GM18499 (cell line): ENCODE results near the gene IL10RA.
"Not testable (repeated sequence)": the region's sequence is repeated elsewhere in the genome, so short reads cannot be mapped to it uniquely, and the experiment has no call there.

Source experiments
- ATAC-seq: cut with Tn5 transposase; IDR thresholded peaks from one replicate; pipeline ENCODE4 v1.9.1; 2021; ENCODE audit warnings: moderate number of reproducible peaks; ENCODE audit not compliant: insufficient read depth, unreplicated experiment

IL10RA gene

DNA sequence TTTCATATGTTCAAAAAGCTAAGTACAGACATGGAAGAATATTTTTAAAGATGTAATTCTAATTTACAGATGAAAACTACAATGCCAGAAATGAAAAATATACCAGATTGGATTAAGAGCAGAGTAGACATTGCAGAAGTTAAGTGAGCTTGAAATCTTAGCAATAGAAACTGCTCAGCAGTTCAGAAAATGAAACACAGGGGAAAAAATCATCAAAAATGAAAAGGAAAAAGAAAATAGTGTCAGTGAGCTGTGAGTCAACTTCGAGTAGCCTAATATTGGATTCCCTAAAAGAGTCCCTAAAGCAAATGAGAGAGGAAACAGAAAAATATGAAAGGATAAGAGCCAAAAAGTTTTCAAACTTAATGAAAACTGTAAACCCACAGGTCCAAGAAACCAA is 25.8 kb upstream of the IL10RA start:
- no peak for ATAC-seq

DNA sequence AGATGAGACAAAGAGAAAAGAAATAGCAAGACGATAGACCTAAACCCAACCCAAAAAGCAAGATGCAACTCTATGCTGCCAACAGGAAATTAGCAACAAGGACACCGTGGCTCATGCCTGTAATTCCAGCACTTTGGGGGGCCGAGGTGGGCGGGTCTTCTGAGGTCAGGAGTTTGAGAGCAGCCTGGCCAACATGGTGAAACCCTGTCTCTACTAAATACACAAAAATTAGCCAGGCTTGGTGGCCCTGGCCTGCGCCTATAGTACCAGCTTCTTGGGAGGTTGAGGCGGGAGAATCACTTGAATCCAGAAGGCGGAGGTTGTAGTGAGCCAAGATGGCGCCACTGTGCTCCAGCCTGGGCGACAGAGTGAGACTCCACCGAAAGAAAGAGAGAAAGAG is 24.3 kb upstream of the IL10RA start:
- no peak for ATAC-seq

DNA sequence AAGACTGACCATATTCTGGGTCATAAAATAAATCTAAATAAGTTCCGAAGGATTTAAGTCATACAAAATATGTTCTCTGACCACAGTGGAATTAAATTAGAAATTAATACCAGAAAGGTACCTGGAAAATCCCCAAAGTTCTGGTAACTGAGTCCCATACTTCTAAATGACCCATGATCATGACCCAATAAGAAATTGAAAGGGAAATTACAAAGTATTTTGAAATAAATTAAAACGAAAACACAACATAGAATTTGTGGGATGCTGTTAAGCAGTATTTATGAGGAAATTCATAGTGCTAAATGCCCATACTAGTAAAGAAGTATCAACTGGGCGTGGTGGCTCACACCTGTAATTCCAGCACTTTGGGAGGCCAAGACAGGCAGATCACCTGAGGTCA is 23.4 kb upstream of the IL10RA start:
- ATAC-seq, result no peak

DNA sequence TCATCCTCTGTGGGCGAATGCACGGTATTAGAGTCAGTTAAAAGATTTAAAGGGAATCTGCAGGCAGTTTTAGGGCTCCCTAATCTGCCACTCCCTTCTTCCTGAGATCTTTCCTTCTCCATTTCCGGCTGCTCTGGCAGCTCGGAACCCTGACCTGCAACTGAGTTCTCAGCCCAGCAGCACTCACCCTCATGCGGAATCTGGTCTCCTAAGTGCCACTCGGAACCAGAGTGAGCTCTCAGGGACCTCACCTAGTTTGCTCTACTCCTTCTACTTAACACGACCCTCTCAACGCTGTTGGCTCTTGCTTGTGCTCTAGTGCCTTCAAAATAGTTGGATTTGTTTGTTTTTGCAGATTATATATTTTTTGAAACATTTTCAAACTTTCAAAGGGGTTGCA is 19.3 kb upstream of the IL10RA start:
- ATAC-seq, result no peak

DNA sequence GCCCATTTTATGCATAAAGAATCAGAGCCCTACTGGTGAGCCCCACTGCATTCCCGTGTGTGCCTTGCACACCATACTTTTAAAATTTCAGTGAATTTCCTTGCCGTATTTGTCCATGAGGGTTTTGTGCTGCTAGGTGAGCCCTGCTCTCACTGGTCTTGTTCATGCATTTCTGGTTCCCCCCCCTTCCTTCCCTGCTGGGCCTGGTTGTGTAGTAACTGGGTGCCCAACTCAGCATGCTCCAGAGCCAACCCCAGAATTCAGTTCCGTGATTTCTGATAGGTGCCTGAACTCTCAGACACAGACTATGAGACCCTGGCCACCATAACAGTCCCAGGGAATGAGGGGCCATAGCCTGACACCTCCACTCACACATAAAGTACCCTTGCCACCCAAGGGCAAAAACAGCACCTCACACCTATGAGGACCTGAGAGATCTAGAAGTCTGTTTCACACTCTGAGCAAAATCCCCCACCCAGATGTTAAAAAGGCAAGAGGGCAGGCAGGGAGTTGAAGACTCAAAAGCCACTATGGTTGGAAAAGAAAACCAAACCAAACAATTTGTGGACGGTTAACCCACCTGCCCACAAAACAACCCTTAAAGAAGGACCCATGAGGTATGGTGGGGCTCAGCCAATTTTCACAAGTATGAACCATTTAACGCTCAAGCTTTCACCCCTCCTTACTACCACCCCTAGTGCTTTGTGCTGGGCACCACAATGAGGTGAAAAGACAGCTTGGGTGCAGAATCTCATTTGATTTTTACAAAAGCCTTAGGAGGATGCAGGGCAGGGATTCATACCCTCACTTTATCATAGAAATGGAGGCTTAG is 16.8 kb upstream of the IL10RA start:
- ATAC-seq, result no peak

DNA sequence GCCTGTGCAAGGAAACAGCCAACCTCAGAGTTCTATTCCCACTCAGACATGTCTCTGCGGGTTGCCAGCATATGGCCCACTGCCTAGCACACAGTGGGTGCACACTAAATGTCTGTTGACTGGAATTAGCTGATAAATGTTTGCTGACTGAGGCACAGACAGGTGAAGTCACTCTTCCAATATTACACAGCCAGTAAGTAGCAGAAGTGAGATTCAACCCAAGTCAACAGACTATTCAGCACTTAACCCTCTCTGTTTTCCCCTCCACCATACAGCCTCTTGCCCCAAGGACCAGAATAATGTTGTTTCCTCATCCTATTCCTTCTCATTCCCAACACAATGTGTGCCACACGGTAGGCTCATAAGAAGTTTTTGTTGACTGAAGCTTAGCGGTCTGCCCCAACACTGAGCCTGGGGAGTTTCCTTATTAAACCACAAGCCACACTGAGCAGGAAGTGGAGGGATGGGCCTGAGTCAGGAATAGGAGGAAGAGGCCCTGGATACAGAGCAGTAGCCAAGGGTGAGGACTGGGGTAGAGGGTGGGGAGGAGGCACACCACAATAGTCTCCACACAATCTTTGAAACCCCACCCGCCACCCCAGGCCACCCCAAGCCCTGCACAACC is 15.7 kb upstream of the IL10RA start:
- ATAC-seq, result no peak

DNA sequence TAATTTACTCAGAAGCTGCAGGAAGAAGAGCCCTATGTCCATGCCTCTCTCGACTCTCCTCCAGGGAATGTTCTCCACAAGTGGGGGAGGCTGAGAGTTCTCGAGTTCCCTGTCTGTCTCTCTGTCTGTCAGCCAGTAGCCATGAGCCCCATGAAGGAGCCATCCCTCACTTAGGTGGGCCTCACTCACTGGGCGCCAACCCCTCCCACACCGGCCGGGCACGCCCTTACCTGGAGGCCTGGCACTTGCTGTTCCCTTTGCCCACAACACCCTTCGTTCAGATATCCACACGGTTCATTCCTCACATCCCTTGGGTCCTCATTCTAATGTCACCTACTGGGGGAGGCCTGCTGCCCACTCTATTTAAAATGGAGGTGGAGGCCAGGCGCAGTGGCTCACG is 14.2 kb upstream of the IL10RA start:
- ATAC-seq, result no peak

DNA sequence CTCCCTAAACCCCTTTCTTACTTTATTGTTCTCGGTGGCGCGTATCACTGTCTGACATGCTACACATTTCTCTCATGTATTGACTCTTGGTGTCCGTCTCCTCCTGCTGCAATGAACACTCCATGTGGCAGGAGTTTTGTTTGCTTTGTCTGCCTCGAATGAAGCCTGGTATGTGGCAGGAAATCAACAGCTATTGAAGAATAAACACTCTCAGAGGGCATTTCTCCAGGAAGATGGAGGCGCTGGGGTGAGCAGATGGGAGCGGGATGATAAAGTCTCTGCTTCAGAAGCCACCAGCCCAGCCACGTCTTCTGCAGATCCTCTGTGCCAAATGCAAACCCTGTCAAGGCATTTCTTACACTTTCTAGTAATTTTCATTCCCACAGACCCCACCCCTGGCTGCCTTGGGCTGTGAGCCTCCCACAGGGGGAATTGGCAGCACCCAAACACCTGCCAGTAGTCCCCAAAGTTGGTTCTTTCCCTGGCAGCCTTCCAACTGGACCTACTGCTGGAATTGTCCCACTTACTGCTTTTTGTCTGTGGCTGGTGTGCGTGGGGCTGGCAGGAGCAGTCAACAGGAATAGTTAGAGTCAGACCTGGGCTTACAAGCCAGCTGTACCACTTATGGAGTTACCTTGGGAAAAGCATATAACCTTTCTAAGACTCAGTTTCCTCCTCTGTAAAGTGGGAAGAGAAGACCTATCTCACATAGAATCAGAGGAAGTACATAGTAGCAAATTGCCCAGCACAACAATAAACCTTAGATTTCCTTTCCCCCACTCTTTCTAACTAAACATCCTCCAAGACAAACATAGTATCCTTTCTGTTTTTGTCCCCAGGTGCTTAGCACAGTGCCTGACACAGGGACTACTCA is 13.3 kb upstream of the IL10RA start:
- ATAC-seq, result no peak

DNA sequence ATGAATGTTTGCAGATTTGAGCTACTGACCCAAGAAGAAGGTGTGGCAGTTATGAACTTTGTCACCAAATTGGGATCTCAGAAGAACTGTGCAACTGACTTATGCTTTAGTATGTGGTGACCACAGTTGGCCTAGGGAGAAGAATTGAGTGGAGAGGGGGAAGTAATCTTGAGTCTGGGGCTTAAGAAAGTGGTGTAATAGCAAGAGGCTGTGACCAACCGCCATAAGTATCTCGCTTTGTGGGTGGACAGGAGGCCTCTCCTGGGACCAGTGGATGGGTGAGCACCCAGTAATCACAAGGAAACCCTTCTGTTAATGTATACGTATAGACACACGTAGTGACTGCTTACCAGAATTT is 12.7 kb upstream of the IL10RA start:
- no peak for ATAC-seq

DNA sequence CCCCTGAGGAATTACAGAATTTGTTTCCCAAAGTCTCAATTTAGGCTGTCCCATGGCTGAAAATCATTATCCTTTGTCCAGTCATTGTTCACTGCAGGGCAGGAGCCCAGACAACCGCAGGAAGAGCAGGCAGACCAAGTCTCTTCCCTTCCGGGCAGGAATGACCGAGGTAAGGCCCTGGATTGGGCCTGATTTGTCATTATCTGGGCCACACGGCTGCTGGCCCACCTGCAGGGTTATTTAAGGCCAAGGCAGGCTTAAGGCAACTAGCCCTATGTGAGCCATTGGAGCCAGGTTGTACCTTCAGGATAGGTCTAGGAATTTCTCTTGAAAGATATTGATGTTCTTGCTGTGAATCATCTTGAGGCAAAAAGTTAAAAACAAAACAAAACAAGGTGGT is 9.7 kb upstream of the IL10RA start:
- ATAC-seq, result no peak

DNA sequence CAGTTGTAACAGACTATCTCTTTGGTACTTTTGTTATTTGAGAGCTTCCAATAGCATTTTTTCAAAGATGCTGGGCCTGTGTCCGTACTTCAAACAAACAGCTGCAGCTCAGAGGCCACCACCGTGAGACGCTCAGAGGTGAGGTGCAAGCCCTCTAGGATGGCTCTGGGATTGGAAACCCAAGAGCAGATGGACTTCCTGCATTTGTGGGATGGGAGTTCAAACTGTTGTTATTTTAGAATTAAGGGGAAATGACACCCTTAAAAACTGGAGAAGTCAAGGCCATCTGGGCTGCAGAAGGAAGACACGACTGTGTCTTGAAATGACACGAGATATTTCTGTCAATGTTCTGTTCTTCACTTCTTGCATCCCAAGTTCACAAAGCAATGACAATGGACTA is 9.2 kb upstream of the IL10RA start:
- no peak for ATAC-seq

DNA sequence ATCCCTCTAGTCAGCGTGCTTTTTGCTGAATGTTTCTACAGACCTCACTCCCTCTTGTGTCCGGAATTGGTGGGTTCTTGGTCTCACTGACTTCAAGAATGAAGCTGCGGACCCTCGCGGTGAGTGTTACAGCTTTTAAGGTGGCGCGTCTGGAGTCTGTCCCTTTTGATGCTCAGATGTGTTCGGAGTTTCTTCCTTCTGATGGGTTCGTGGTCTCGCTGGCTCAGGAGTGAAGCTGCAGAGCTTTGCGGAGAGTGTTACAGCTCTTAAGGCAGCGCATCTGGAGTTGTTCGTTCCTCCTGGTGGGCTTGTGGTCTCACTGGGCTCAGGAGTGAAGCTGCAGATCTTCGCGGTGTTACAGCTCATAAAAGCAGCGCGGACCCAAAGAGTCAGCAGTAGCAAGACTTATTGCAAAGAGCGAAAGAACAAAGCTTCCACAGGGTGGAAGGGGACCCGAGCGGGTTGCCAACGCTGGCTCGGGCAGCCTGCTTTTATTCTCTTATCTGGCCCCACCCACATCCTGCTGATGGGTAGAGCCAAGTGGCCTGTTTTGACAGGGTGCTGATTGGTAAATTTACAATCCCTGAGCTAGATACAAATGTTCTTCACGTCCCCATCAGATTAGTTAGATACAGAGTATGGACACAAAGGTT is 8.5 kb upstream of the IL10RA start:
- not testable (repeated sequence) for ATAC-seq

DNA sequence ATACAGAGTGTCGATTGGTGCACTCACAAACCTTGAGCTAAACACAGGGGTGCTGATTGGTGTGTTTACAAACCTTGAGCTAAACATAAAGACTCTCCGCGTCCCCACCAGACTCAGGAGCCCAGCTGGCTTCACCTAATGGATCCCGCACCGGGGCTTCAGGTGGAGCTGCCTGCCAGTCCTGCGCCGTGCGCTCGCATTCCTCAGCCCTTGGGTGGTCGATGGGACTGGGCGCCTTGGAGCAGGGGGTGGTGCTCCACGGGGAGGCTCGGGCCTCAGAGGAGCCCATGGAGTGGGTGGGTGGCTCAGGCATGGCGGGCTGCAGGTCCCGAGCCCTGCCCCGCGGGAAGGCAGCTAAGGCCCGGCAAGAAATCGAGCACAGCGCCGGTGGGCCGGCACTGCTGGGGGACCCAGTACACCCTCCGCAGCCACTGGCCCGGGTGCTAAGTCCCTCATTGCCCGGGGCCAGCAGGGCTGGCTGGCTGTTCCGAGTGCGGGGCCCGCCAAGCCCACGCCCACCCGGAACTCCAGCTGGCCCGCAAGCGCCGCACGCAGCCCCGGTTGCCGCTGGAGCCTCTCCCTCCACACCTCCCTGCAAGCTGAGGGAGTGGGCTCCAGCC is 7.8 kb upstream of the IL10RA start:
- not testable (repeated sequence) for ATAC-seq

DNA sequence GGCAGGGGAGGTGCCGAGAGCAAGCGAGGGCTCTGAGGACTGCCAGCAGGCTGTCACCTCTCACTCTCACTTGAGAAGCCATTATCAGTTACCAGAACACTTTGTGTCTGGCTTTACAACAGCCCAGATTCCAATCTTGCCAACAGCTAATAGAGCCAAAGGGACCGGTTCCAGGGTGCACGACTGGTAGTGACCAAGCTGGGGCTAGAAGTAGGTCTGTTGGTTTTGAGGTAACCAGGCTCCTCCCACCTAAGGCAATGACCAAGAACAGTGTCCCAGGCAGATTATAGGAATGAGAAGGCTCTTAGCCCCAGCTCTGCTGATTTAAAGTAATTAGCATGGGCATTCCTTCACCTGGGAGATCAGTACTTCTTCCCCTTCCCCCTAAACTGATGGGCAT is 7.2 kb upstream of the IL10RA start:
- no peak for ATAC-seq

DNA sequence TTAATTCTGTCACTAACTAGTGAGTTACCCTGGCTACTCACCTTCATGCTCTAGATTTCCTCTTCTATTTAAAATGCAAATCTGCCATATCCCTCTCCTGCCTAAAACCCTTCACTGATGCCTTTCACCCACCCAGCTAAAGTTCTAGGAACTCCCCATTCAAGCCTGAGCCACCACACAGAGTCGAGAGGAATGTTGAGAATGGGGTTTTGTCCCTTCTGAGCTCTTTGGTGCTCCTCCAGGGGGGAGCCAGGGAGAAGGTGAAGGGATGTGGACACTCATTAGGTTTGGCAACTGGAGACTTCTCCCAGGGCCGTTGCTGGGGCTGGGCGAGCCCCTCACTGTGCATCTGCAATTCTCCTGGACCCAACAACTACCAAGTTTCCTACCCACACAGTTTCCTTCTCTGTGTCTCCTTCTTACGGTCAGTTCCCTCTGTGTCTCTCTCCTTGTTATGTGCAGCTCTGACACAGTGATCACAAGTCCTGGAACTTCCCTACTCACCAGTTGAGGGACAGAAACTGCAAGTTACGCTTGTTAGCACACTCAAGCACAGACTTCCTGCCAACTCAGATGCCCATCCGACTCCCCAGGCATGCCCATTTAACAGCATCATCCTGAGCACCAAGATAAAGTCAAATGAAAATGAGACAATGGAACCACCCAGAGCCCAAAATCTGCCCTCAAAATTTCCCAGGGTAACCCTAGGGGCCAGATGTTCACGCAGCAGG is 6.5 kb upstream of the IL10RA start:
- ATAC-seq, result no peak

DNA sequence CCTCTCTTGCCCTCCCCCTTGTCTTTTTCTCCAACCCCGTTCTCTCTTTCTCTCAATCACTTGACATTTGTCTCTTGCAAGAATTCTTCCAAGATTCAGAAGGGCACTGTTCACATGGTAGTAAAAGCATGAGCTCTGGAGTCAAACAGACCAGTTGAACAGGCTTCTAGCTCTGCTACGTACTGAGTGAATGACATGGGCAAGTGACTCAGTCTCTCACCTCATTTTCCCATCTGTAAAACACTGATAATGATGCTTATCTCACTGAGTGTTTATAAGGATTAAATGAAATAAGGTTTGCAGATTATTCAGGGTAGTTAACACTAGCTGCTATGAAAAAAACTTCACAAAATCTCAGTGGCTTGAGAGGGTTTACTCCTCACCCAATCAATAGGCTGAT is 5.9 kb upstream of the IL10RA start:
- no peak for ATAC-seq

DNA sequence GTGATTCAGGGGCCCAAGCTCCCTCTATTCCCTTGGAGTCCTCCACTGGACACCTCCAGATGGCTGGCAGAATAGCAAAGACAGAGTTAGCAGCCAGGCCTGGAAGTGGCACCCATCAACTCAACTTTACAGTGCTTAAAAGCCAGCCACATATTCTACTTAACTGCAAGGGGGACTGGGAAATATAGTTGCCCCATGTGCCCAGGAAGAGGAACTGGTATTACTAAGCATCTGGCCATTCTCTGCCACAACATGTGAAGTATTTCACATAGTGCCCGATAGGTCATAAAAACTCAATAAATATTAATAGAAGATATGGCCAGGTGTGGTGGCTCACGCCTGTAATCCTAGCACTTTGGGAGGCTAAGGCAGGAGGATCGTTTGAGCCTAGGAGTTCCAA is 5.5 kb upstream of the IL10RA start:
- ATAC-seq, result no peak

DNA sequence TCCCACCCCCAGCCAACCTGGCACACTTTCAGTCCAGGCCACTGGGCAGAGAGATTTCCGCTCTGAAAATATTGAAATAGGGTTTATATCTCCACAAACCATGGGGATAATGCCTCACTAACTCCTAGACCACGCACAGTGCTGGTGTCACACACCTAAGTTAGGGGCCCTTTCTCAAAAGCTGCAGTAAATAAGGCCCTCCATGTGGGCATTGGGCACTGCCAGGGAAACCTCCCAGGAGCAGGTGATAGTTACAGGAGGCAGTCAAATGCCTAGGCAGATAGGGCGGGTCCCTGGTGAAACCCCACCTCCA is 3.1 kb upstream of the IL10RA start:
- ATAC-seq, result no peak

DNA sequence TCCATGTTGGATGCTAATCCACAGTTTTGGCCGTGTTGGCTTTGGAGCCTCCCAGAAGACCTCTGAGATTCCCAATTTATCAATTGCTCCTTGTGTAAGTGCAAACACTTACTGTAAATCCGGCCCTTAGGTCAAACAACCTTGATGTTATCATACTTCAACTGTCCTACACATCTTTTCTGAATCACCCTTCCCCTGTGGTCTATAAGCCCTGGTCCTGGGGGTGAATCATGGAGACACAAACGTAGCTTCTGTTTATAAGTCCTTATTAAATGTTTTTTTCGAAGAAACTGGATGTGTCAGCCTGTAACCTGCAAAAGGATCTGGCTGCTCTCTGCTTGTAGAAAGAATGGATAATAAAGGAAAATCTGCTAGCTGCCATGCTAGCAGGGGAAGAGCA is 1.7 kb upstream of the IL10RA start:
- no peak for ATAC-seq
